Amniotic stem cell (primary cell): ENCODE results near the gene DDHD1.
"Not testable (repeated sequence)": the region's sequence is repeated elsewhere in the genome, so short reads cannot be mapped to it uniquely, and the experiment has no call there.

Experiments used
- DNase-seq: peaks from one replicate; lab custom pipeline; 2025; lab: John Stamatoyannopoulos, UW

The DDHD1 gene

DNA sequence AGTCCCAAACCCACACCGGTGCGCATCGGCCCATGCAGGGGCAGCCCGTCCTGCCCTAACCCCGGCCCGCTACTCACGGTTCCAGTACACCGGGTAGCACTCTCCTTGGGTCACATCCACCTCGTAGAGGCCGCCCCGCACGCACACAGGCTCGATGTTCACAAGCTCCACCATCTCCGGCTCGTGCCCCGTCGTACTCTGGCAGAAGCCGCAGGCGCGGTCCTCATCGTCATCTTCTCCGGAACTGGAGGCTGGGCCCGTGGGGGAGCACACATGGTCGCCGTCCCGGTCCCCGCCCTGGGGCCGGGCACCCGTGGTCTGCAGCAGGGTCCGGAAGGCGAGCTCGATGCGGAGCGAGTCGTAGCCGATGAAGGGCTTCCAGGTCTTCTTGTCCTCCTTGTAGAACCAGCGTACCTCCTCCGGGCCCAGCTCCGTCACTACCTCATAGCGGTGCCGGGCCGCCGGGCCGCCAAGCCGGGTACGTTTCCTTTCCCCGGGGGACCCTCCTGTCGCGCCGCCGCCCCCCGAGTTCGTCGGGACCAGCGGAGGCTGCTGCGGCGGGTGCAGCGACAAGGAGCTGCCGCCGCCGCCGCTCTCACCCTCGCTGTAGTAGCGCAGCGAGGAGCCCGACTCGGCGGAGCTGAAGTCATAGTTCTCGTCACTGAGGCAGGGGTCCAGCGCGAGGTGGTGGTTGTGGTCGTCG is 788 bp downstream of the DDHD1 start:
- no peak for DNase-seq

DNA sequence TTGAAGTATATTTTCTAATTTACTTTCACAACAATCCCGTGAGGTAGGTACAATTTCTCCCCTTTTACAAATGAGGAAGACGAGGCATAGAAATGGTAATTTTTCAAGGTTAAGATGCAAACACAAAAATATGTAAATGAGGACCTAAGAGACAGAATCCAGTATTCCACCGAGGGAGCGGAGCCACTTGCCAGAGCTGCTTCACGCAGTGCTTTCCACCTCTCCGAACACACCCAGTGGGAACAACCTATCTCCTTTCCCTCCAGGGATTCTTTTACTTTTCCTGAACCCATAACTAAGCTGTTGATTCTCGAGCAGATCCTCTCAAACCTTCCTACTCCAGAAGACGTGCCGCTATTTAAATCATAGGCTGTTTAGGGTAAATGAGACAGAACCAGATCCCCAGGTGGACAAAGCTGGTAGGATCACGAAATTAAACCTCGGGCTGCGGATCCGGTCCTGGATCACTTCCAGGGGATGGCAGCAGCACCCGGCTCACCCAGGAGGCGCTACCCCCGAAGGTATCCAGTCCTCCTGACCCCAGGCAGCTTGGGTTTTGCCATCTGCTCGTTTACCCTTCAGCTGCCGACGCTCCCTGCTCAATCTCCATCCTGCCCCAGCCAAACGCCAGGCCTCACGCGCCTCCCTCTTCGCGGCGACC is 1.5 kb downstream of the DDHD1 start:
- no peak for DNase-seq

- no peak for DNase-seq
These were observed 3.3 kb downstream of the DDHD1 start for GRCh38 chr14:53149668-53150316.

DNA sequence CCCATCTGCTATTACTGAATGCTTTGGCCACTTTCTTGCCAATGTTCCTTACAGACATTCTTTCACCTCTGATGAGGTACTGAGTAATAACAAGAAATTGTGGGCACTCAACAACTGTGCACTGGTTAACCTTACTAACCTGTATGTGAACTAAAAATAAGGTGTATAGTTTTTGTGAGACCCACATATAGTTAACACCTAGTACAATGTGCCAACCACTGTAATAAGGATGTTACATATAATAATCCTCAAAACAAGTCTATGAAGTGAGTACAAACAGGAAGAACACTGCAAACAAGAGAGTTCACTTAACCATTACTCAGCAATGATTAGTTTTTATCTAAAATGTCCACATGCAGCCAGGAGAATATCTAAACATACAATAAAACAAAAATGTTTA is 4.5 kb downstream of the DDHD1 start:
- DNase-seq: no peak

- DNase-seq: no peak
These were observed 5.2 kb downstream of the DDHD1 start for GRCh38 chr14:53147893-53148292.

- DNase-seq: no peak
These were observed 5.9 kb downstream of the DDHD1 start for GRCh38 chr14:53147208-53147607.

DNA sequence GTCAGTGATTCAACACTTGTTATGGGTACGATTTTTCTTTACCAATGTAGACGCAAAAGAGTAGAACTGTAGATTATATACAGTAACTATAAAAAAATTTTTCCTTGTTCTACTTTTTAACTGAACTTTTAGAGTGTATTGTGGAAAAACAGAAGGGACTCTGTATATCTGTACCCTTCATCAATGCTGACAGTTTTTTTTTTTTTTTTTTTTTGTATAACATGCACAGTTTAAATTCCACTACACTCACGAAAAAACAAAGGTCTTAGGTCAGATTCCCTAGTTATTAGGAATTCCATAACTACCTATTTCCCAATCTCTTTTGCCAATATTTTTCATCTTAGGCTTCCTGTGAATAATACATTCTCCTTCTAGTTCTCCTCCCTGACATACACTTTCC is 6.4 kb downstream of the DDHD1 start:
- DNase-seq: no peak

DNA sequence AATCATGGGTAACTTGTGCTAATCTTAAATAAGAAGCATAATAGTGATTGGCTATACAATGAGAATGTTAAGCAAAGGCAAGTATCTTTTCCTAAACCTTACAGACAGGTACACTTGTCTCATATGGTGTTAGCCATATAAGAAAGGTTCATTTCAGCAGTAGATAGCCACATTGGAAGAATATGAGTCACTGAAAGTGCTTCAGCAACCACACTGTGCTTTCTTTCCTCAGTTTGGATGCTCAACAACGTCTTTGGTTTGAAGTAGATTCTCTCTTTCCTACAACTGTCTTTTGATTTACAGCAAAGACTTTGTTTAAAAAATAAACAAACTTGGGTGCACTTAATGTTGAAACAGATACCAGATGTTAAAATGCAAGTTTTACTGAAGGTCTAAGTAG is 8.9 kb downstream of the DDHD1 start:
- DNase-seq: no peak

DNA sequence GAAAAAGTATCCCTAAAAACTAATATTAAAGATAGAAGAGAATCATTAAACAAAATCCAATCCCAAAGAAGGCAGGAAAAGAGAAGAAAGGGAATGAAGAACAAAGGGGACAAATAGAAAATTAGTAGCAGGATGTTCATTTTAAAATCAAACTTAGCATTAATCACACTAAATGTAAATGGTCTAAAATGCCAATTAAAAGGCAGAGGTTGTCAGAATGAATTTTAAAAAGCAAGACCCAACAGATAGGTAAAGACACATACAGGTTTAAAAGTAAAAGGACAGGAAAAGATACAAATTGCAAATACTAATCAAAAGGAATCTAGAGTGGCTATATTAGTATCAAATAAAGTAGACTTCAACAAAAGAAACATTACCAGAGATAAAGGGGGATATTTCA is 12.5 kb downstream of the DDHD1 start:
- DNase-seq: no peak

GRCh38 chr14:53137568-53138203 is 15.4 kb downstream of the DDHD1 start:
- DNase-seq: no peak

DNA sequence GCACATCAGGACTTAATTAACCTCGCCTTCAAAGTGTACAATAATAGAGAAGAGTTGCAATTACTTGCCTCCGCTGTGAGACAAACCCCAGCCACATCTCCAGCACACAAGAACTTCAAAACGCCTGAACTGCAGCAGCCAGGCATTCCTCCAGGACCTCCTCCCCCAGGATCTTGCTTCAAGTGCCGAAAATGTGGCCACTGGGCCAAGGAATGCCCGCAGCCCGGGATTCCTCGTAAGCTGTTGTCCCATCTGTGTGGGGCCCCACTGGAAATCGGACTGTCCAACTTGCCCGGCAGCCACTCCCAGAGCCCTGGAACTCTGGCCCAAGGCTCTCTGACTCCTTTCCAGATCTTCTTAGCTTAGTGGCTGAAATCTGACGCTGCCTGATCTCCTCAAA is 22.6 kb downstream of the DDHD1 start:
- not testable (repeated sequence) for DNase-seq

- DNase-seq: no peak
These were observed 24.7 kb downstream of the DDHD1 start for GRCh38 chr14:53128303-53129028.

DNA sequence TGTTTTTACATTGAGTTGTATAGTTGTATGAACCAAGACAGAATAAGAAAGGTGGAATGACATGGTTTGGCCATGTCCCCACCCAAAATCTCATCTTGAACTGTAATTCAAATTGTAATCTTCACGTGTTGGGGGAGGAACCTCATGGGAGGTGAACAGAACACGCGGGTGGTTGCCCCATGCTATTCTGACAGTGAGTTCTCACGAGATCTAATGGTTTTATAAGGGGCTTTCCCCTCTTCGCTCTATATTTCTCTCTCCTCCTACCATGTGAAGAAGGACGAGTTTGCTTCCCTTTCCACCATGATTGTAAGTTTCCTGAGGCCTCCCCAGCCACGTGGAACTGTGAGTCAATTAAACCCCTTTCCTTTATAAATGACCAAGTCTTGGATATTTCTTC is 25.3 kb downstream of the DDHD1 start:
- DNase-seq: no peak

GRCh38 chr14:53127151-53127550 is 26.0 kb downstream of the DDHD1 start:
- no peak for DNase-seq

DNA sequence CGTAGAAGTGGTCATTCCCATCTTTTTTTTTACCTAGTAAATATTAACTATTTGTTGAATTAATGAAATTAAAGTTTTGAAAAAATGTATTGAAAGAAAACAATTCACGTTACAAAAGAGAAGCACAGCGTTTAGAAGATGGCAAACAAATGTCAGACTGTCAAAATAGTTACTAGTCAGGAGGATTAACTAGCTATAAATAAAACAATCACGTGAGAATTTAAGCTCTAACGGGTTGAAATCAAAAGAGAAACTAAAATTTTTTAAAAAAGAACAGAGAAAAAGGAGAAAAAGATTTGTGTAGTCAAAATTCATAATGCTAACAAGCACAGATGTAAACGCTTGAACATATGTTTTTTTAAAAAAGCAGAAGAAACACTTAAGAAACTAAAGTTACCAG is 26.4 kb downstream of the DDHD1 start:
- no peak for DNase-seq

- no peak for DNase-seq
These were observed 28.3 kb downstream of the DDHD1 start for GRCh38 chr14:53124786-53125185.

DNA sequence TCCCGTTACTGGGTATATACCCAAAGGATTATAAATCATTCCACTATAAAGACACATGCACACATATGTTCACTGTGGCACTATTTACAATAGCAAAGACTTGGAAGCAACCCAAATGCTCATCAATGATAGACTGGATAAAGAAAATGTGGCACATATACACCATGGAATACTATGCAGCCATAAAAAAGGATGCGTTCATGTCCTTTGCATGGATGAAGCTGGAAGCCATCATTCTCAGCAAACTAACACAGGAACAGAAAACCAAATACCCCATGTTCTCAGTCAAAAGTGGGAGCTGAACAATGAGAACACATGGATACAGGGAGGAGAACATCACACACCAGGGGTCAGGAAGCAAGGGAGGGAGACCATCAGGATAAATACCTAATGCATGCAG is 31.7 kb downstream of the DDHD1 start:
- DNase-seq: not testable (repeated sequence)

DNA sequence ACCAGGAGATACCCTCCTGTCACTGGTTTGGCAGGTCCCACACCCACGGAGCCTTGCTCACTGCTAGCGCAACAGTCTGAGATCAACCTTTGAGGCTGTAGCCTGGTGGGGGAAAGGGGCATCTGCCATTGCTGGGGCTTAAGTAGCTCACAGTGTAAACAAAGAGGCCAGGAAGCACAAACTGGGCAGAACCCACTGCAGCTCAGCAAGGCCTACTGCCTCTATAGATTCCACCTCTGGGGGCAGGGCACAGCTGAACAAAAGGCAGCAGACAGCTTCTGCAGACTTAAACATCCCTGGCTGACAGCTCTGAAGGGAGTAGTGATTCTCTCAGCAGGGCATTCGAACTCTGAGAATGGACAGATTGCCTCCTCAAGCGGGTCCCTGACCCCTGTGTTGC is 35.6 kb downstream of the DDHD1 start:
- DNase-seq: not testable (repeated sequence)

DNA sequence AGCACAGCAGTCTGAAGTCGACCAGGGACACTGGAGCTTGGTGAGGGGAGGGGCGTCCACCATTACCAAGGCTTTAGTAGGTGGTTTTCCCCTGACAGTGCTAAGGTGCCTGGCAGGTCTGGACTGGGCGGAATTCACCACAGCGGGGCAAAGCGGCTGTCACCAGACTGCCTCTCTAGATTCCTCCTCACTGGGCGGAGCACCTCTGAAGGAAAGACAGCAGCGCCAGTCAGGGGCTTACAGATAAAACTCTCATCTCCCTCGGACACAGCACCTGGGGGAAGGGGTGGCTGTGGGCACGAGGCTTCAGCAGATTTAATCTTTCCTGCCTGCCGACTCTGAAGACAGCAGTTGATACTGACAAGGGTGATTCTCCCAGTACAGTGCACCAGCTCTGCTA is 39.1 kb downstream of the DDHD1 start:
- no peak for DNase-seq

GRCh38 chr14:53110096-53110495 is 43.0 kb downstream of the DDHD1 start:
- no peak for DNase-seq

GRCh38 chr14:53109105-53110041 is 43.8 kb downstream of the DDHD1 start:
- DNase-seq: no peak
